ENCODE results near the gene SLC13A1. TPM values are rescaled to one million over a fixed set of nuclear protein-coding genes. Genes with fewer than 3 reads are reported as not detected.

The SLC13A1 gene
- total RNA-seq, 2 donors from 2014 or later = not detected

GRCh38 chr7:123154231-123154860, 45.4 kb downstream of the SLC13A1 start:
- H3K36me3 Mint-ChIP-seq = no peaks in the 10 kb centered on the region
- no peak overlapping the region for H3K27ac Mint-ChIP-seq
- DNase-seq (ENCODE audit: low spot score in 2 of 2) (peak in 1 of 2 donors; percentile 49), ATAC-seq (peak in 1 of 2 donors; percentile 56)
- H3K9me3 Mint-ChIP-seq = peaks cover 7% of the 10 kb centered on the region in 2 donors

- ATAC-seq (no peak), DNase-seq (ENCODE audit: low spot score in 2 of 2) (no peak)
- Mint-ChIP-seq H3K9me3 (peaks cover 5 to 10% of the 10 kb centered on the region in 2 donors), H3K27ac (no peak overlapping the region), H3K36me3 (no peaks in the 10 kb centered on the region)
Observed at GRCh38 chr7:123151443-123151842, 48.3 kb downstream of the SLC13A1 start.

- ATAC-seq (no peak), DNase-seq (ENCODE audit: low spot score in 2 of 2) (no peak)
- H3K9me3 Mint-ChIP-seq = peaks cover 10 to 14% of the 10 kb centered on the region in 2 donors
- H3K36me3 Mint-ChIP-seq = no peaks in the 10 kb centered on the region
- H3K27ac Mint-ChIP-seq = no peak overlapping the region
Observed at GRCh38 chr7:123148813-123149212, 51.0 kb downstream of the SLC13A1 start.

GRCh38 chr7:123143252-123144006, 56.3 kb downstream of the SLC13A1 start:
- no peak overlapping the region for H3K27ac Mint-ChIP-seq
- no peaks in the 10 kb centered on the region for H3K36me3 Mint-ChIP-seq
- H3K9me3 Mint-ChIP-seq = peaks cover 18 to 20% of the 10 kb centered on the region in 2 donors
- no peak for ATAC-seq
- DNase-seq (ENCODE audit: low spot score in 2 of 2) = no peak

GRCh38 chr7:123140561-123140960, 59.2 kb downstream of the SLC13A1 start:
- H3K9me3 Mint-ChIP-seq = peaks cover 21 to 27% of the 10 kb centered on the region in 2 donors
- ATAC-seq = no peak

GRCh38 chr7:123135960-123136359, 63.8 kb downstream of the SLC13A1 start:
- H3K9me3 Mint-ChIP-seq = peaks cover 8 to 13% of the 10 kb centered on the region in 2 donors
- no peak overlapping the region for H3K27ac Mint-ChIP-seq
- ATAC-seq (no peak), DNase-seq (ENCODE audit: low spot score in 2 of 2) (no peak)
- H3K36me3 Mint-ChIP-seq = no peaks in the 10 kb centered on the region

More at GRCh38 chr7:123140561-123140960, 59.2 kb downstream of the SLC13A1 start:
- Mint-ChIP-seq H3K27ac (no peak overlapping the region), H3K36me3 (no peaks in the 10 kb centered on the region)
- no peak for DNase-seq (ENCODE audit: low spot score in 2 of 2)

GRCh38 chr7:123133924-123134323, 65.8 kb downstream of the SLC13A1 start:
- no peak overlapping the region for H3K27ac Mint-ChIP-seq
- no peaks in the 10 kb centered on the region for H3K36me3 Mint-ChIP-seq
- peaks cover 8 to 19% of the 10 kb centered on the region in 2 donors for H3K9me3 Mint-ChIP-seq
- no peak for DNase-seq (ENCODE audit: low spot score in 2 of 2)
- no peak for ATAC-seq

- Mint-ChIP-seq H3K27ac (no peak overlapping the region), H3K36me3 (no peaks in the 10 kb centered on the region), H3K9me3 (peaks cover 8 to 15% of the 10 kb centered on the region in 2 donors)
- DNase-seq (ENCODE audit: low spot score in 2 of 2) = no peak
- no peak for ATAC-seq
Observed at GRCh38 chr7:123131961-123132360, 67.8 kb downstream of the SLC13A1 start.

- Mint-ChIP-seq H3K9me3 (peaks cover 6 to 11% of the 10 kb centered on the region in 2 donors), H3K27ac (no peak overlapping the region), H3K36me3 (no peaks in the 10 kb centered on the region)
- ATAC-seq = no peak
- no peak for DNase-seq (ENCODE audit: low spot score in 2 of 2)
Observed at GRCh38 chr7:123131556-123131955, 68.2 kb downstream of the SLC13A1 start.

- ATAC-seq (no peak), DNase-seq (ENCODE audit: low spot score in 2 of 2) (no peak)
- Mint-ChIP-seq H3K27ac (no peak overlapping the region), H3K9me3 (peaks cover 3 to 10% of the 10 kb centered on the region in 2 donors), H3K36me3 (no peaks in the 10 kb centered on the region)
Observed at GRCh38 chr7:123131140-123131539, 68.6 kb downstream of the SLC13A1 start.

GRCh38 chr7:123126691-123127090, 73.1 kb downstream of the SLC13A1 start:
- H3K27ac Mint-ChIP-seq = no peak overlapping the region
- ATAC-seq (no peak), DNase-seq (ENCODE audit: low spot score in 2 of 2) (no peak)
- H3K9me3 Mint-ChIP-seq = peaks cover 0 to 5% of the 10 kb centered on the region in 2 donors
- no peaks in the 10 kb centered on the region for H3K36me3 Mint-ChIP-seq

GRCh38 chr7:123126171-123126570, 73.6 kb downstream of the SLC13A1 start:
- ATAC-seq = no peak
- Mint-ChIP-seq H3K9me3 (peaks cover 0 to 5% of the 10 kb centered on the region in 2 donors), H3K27ac (no peak overlapping the region), H3K36me3 (no peaks in the 10 kb centered on the region)
- no peak for DNase-seq (ENCODE audit: low spot score in 2 of 2)

- no peak for DNase-seq (ENCODE audit: low spot score in 2 of 2)
- no peak for ATAC-seq
- H3K27ac Mint-ChIP-seq = no peak overlapping the region
- peaks cover 3 to 6% of the 10 kb centered on the region in 2 donors for H3K9me3 Mint-ChIP-seq
- H3K36me3 Mint-ChIP-seq = no peaks in the 10 kb centered on the region
Observed at GRCh38 chr7:123125231-123125630, 74.5 kb downstream of the SLC13A1 start.

- Mint-ChIP-seq H3K27ac (no peak overlapping the region), H3K9me3 (peaks cover 5 to 7% of the 10 kb centered on the region in 2 donors), H3K36me3 (no peaks in the 10 kb centered on the region)
- ATAC-seq = no peak
- no peak for DNase-seq (ENCODE audit: low spot score in 2 of 2)
Observed at GRCh38 chr7:123122916-123123315, 76.9 kb downstream of the SLC13A1 start.

GRCh38 chr7:123120286-123120685, 79.5 kb downstream of the SLC13A1 start:
- DNase-seq (ENCODE audit: low spot score in 2 of 2) (no peak), ATAC-seq (no peak)
- H3K36me3 Mint-ChIP-seq = no peaks in the 10 kb centered on the region
- peaks cover 5 to 7% of the 10 kb centered on the region in 2 donors for H3K9me3 Mint-ChIP-seq
- no peak overlapping the region for H3K27ac Mint-ChIP-seq

GRCh38 chr7:123115331-123115730, 84.4 kb downstream of the SLC13A1 start:
- peaks cover 0 to 3% of the 10 kb centered on the region in 2 donors for H3K36me3 Mint-ChIP-seq

GRCh38 chr7:123114288-123114687, 85.5 kb downstream of the SLC13A1 start:
- no peak for DNase-seq (ENCODE audit: low spot score in 2 of 2)
- ATAC-seq = no peak
- H3K27ac Mint-ChIP-seq = no peak overlapping the region
- H3K9me3 Mint-ChIP-seq = peaks cover 7 to 15% of the 10 kb centered on the region in 2 donors
- peaks cover 0 to 6% of the 10 kb centered on the region in 2 donors for H3K36me3 Mint-ChIP-seq

More at GRCh38 chr7:123115331-123115730, 84.4 kb downstream of the SLC13A1 start:
- H3K27ac Mint-ChIP-seq = no peak overlapping the region
- DNase-seq (ENCODE audit: low spot score in 2 of 2) (no peak), ATAC-seq (no peak)
- H3K9me3 Mint-ChIP-seq = peaks cover 12 to 16% of the 10 kb centered on the region in 2 donors
